Measurements from ENCODE around the gene RFWD3. TPM values are rescaled to one million over a fixed set of nuclear protein-coding genes. Genes with fewer than 3 reads are reported as not detected.

RFWD3 gene
- total and polyA plus RNA-seq, 2 donors (not counting 1 experiment from before 2014, with no cell fraction given) = 12.9 to 15.2 TPM

DNA sequence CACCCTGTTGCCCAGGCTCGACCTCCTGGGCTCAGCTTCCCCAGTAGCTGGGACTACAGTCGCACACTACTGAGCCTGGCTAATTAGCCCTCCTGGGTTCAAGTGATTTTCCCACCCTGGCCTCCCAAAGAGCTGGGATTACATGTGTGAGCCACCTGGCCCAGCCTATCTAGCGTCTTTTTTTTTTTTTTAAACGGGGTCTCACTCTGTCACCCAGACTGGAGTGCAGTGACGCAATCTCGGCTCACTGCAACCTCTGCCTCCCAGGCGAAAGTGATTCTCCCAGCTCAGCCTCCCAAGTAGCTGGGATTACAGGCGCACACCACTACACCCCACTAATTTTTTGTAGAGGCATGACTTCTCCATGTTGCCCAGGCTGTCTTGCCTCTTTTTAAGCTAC, 93.1 kb downstream of the RFWD3 start:
- Histone ChIP-seq H3K4me2 (ENCODE audit: extremely low read depth, insufficient read depth, low read length) (no peak overlapping the region), H3K27me3 (ENCODE audit: control insufficient read depth, insufficient read depth, low read length) (no peaks in the 10 kb centered on the region), H4K20me1 (ENCODE audit: control insufficient read depth, extremely low read depth, insufficient read depth, low read length) (no peaks in the 10 kb centered on the region), H3K9ac (ENCODE audit: insufficient read depth, low read length) (no peak overlapping the region), H3K4me1 (ENCODE audit: control insufficient read depth, extremely low read depth, insufficient read depth, low read length) (no peaks in the 10 kb centered on the region), H3K9me3 (ENCODE audit: control insufficient read depth, insufficient read depth, low read depth, low read length) (no peaks in the 10 kb centered on the region), H3K79me2 (ENCODE audit: control insufficient read depth, insufficient read depth, low read length) (peaks cover 48% of the 10 kb centered on the region), H3K36me3 (ENCODE audit: control insufficient read depth, insufficient read depth, low read length) (no peaks in the 10 kb centered on the region), H3K27ac (ENCODE audit: insufficient read depth, low read length) (no peak overlapping the region), H2AFZ (ENCODE audit: low read length) (no peak overlapping the region), H3K4me3 (replicated peaks in 1 of 4; ENCODE audit: control extremely low read depth in 1 of 4, insufficient read depth in 1 of 4, low read depth in 3 of 4, low read length in 4 of 4) (no peak overlapping the region)
- no peak for DNase-seq (ENCODE audit: low read depth in 2 of 2)
- TF ChIP-seq EZH2 (IDR thresholded peaks at IDR 0.05; ENCODE audit: low read length, missing control alignments) = no peak
- TF ChIP-seq CTCF (conservative IDR thresholded peaks at IDR 0.05 in 1 of 2, IDR thresholded peaks at IDR 0.05 in 1 of 2; ENCODE audit: low read depth in 1 of 2, low read length in 2 of 2) = no peak

Other genes starting within 250 kb of the RFWD3 start
- gene CLEC18B, start 245.4 kb downstream of the RFWD3 start, total RNA-seq = 0.77 and 0.83 TPM in 2 replicates
- 0.15 TPM in 1 of 2 replicates, not detected in the other for gene CLEC18B, start 245.4 kb downstream of the RFWD3 start, polyA plus RNA-seq
- 97.6 and 138 TPM in 2 replicates for gene GLG1, start 59.8 kb downstream of the RFWD3 start, total RNA-seq
- gene GLG1, start 59.8 kb downstream of the RFWD3 start, polyA plus RNA-seq = 150 and 176 TPM in 2 replicates
- 4.6 and 5.8 TPM in 2 replicates for gene MLKL, start 34.0 kb upstream of the RFWD3 start, total RNA-seq
- gene MLKL, start 34.0 kb upstream of the RFWD3 start, polyA plus RNA-seq = 4.3 and 4.8 TPM in 2 replicates
- not detected in 2 replicates for gene FA2H, start 107.9 kb upstream of the RFWD3 start, total RNA-seq
- gene FA2H, start 107.9 kb upstream of the RFWD3 start, polyA plus RNA-seq = not detected in 2 replicates